Neuron (in vitro differentiated cells): ENCODE measurements around the gene CXCL1.
A peak's percentile ranks its signal among the peaks of the same experiment; 100 is the strongest.

Experiments
- H2AFZ ChIP-seq: one replicate; pipeline ENCODE4 v1.6.1; 2013; ENCODE audit warnings: low read depth, mild to moderate bottlenecking, inconsistent platforms, low read length, moderate library complexity
- H3K27me3 ChIP-seq: one replicate; pipeline ENCODE4 v1.6.1; 2013; ENCODE audit warnings: low read length; ENCODE audit not compliant: insufficient read depth
- H3K36me3 ChIP-seq: one replicate; pipeline ENCODE4 v1.6.1; 2013; ENCODE audit warnings: low read length; ENCODE audit not compliant: insufficient read depth
- H3K4me1 ChIP-seq: one replicate; pipeline ENCODE4 v1.6.1; 2013; ENCODE audit warnings: low read length; ENCODE audit not compliant: insufficient read depth
- H3K4me3 ChIP-seq: 2 replicates; pipeline ENCODE4 v1.5.1; 2013; ENCODE audit warnings: mild to moderate bottlenecking, low read length, moderate library complexity
- H3K9me3 ChIP-seq: one replicate; pipeline ENCODE4 v1.6.1; 2013; ENCODE audit warnings: low read length

CXCL1 gene

GRCh38 chr4:73869130-73870055, at the start of gene CXCL1:
CXCL1 (plus strand) TSS chr4:73869393; CDS start chr4:73869471, 78 bp downstream.
- Histone ChIP-seq H3K4me1 (no peaks in the 10 kb centered on the region), H3K4me3 (no peak within 1 kb of the TSS), H3K9me3 (no peaks in the 10 kb centered on the region), H3K27me3 (no peaks in the 10 kb centered on the region), H3K36me3 (no peaks in the 10 kb centered on the region), H2AFZ (no peak within 1 kb of the TSS)

- no peaks in the 10 kb centered on the region for H3K27me3 ChIP-seq
- H3K4me3 ChIP-seq: no peak overlapping the region
- H3K9me3 ChIP-seq: no peaks in the 10 kb centered on the region
- H3K4me1 ChIP-seq: no peaks in the 10 kb centered on the region
- H3K36me3 ChIP-seq: no peaks in the 10 kb centered on the region
- H2AFZ ChIP-seq: no peak overlapping the region
Measured at GRCh38 chr4:73821325-73821724, 47.9 kb upstream of the CXCL1 start.

- no peaks in the 10 kb centered on the region for H3K36me3 ChIP-seq
- no peak overlapping the region for H3K4me3 ChIP-seq
- no peaks in the 10 kb centered on the region for H3K9me3 ChIP-seq
- no peaks in the 10 kb centered on the region for H3K27me3 ChIP-seq
- H2AFZ ChIP-seq: no peak overlapping the region
- no peaks in the 10 kb centered on the region for H3K4me1 ChIP-seq
Measured at GRCh38 chr4:73822389-73822788, 46.8 kb upstream of the CXCL1 start.

- H3K4me1 ChIP-seq: no peaks in the 10 kb centered on the region
- no peak overlapping the region for H2AFZ ChIP-seq
- H3K9me3 ChIP-seq: no peaks in the 10 kb centered on the region
- H3K36me3 ChIP-seq: no peaks in the 10 kb centered on the region
- H3K27me3 ChIP-seq: no peaks in the 10 kb centered on the region
- no peak overlapping the region for H3K4me3 ChIP-seq
Measured at GRCh38 chr4:73822812-73823504, 46.2 kb upstream of the CXCL1 start.

GRCh38 chr4:73823760-73824159, 45.4 kb upstream of the CXCL1 start:
- Histone ChIP-seq H3K4me1 (no peaks in the 10 kb centered on the region), H3K9me3 (no peaks in the 10 kb centered on the region), H3K27me3 (no peaks in the 10 kb centered on the region), H3K36me3 (no peaks in the 10 kb centered on the region), H2AFZ (no peak overlapping the region), H3K4me3 (no peak overlapping the region)

GRCh38 chr4:73828956-73829355, 40.2 kb upstream of the CXCL1 start:
- Histone ChIP-seq H3K4me3 (no peak overlapping the region), H3K9me3 (no peaks in the 10 kb centered on the region), H3K4me1 (no peaks in the 10 kb centered on the region), H2AFZ (no peak overlapping the region), H3K36me3 (no peaks in the 10 kb centered on the region), H3K27me3 (no peaks in the 10 kb centered on the region)

GRCh38 chr4:73831569-73831968, 37.6 kb upstream of the CXCL1 start:
- no peaks in the 10 kb centered on the region for H3K4me1 ChIP-seq
- no peak overlapping the region for H3K4me3 ChIP-seq
- H3K9me3 ChIP-seq: no peaks in the 10 kb centered on the region
- H2AFZ ChIP-seq: no peak overlapping the region
- no peaks in the 10 kb centered on the region for H3K36me3 ChIP-seq
- H3K27me3 ChIP-seq: peaks cover 1% of the 10 kb centered on the region

GRCh38 chr4:73832651-73833237, 36.4 kb upstream of the CXCL1 start:
- H3K27me3 ChIP-seq: peaks cover 9% of the 10 kb centered on the region
- no peaks in the 10 kb centered on the region for H3K36me3 ChIP-seq
- no peaks in the 10 kb centered on the region for H3K4me1 ChIP-seq
- H3K9me3 ChIP-seq: no peaks in the 10 kb centered on the region
- H2AFZ ChIP-seq: no peak overlapping the region
- no peak overlapping the region for H3K4me3 ChIP-seq

DNA sequence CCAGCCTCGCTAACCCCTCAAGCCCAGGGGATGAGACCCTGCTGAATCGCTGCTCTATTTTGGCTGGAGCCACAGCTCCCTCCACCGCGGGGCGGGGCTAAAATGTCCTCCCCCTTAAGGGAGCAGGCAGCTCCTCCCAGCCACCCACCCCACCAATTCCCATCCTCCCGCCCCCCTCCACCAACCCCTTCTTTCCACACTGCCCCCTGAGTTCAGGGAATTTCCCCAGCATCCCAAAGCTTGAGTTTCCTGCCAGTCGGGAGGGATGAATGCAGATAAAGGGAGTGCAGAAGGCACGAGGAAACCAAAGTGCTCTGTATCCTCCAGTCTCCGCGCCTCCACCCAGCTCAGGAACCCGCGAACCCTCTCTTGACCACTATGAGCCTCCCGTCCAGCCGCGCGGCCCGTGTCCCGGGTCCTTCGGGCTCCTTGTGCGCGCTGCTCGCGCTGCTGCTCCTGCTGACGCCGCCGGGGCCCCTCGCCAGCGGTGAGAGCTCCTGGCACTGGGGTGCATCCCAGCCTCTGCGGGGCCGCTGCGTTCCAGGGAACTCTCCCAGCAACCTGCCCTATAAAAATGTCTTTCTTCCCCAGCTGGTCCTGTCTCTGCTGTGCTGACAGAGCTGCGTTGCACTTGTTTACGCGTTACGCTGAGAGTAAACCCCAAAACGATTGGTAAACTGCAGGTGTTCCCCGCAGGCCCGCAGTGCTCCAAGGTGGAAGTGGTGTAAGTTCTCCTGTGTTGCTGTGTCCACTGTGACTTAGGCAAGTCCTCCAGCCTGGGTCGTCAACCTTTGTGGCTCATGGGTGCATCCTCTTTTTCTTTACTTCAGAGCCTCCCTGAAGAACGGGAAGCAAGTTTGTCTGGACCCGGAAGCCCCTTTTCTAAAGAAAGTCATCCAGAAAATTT, 32.6 kb upstream of the CXCL1 start, which contains the start of gene CXCL6:
CXCL6 (plus strand) TSS at position 306 of the 907 bp plus-strand sequence; CDS start at position 379, 73 bp downstream.
- Histone ChIP-seq H3K4me3 (peak within 1 kb of the TSS; percentile 24), H3K9me3 (no peaks in the 10 kb centered on the region), H3K4me1 (no peaks in the 10 kb centered on the region), H3K36me3 (no peaks in the 10 kb centered on the region), H2AFZ (no peak within 1 kb of the TSS), H3K27me3 (peaks cover 13% of the 10 kb centered on the region)

GRCh38 chr4:73839071-73839470, 30.1 kb upstream of the CXCL1 start:
- no peaks in the 10 kb centered on the region for H3K4me1 ChIP-seq
- H3K4me3 ChIP-seq: no peak overlapping the region

GRCh38 chr4:73839715-73840114, 29.5 kb upstream of the CXCL1 start:
- H3K4me3 ChIP-seq: no peak overlapping the region
- H2AFZ ChIP-seq: no peak overlapping the region
- H3K4me1 ChIP-seq: no peaks in the 10 kb centered on the region
- H3K36me3 ChIP-seq: no peaks in the 10 kb centered on the region
- peaks cover 13% of the 10 kb centered on the region for H3K27me3 ChIP-seq
- no peaks in the 10 kb centered on the region for H3K9me3 ChIP-seq

More at GRCh38 chr4:73839071-73839470, 30.1 kb upstream of the CXCL1 start:
- Histone ChIP-seq H3K36me3 (no peaks in the 10 kb centered on the region), H2AFZ (no peak overlapping the region), H3K27me3 (peaks cover 13% of the 10 kb centered on the region), H3K9me3 (no peaks in the 10 kb centered on the region)

GRCh38 chr4:73841243-73841925, 27.8 kb upstream of the CXCL1 start:
- H2AFZ ChIP-seq: no peak overlapping the region

More at GRCh38 chr4:73841243-73841925, 27.8 kb upstream of the CXCL1 start:
- Histone ChIP-seq H3K4me1 (no peaks in the 10 kb centered on the region), H3K36me3 (no peaks in the 10 kb centered on the region), H3K27me3 (peaks cover 13% of the 10 kb centered on the region), H3K9me3 (no peaks in the 10 kb centered on the region), H3K4me3 (no peak overlapping the region)
